Measurements from ENCODE around the gene FILIP1L. TPM values are rescaled to one million over a fixed set of nuclear protein-coding genes. Genes with fewer than 3 reads are reported as not detected.

The FILIP1L gene
- total RNA-seq, 2 donors from 2014 or later: 9.5 to 28.2 TPM

DNA sequence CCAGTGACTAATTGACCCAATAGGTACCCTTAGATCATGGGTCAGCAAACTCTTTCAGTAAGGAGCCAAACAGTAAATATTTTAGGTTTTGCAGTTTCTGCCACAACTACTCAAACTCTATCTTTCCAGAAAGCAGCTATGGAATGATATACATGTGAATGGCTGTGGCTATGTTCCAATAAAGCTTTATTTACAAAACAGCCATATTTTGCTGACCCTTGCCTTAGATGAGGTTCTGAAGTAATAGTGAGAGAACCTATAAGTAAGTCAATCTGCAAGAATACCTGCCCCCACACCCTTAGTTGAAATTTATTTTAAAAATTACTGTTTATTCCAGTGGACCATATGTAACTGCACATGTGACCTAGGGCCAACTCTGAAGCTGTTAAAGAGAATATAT is 162.6 kb downstream of the FILIP1L start:
- no peak for TF ChIP-seq POLR2AphosphoS5 (IDR thresholded peaks at IDR 0.05)
- TF ChIP-seq, protein P1, sequence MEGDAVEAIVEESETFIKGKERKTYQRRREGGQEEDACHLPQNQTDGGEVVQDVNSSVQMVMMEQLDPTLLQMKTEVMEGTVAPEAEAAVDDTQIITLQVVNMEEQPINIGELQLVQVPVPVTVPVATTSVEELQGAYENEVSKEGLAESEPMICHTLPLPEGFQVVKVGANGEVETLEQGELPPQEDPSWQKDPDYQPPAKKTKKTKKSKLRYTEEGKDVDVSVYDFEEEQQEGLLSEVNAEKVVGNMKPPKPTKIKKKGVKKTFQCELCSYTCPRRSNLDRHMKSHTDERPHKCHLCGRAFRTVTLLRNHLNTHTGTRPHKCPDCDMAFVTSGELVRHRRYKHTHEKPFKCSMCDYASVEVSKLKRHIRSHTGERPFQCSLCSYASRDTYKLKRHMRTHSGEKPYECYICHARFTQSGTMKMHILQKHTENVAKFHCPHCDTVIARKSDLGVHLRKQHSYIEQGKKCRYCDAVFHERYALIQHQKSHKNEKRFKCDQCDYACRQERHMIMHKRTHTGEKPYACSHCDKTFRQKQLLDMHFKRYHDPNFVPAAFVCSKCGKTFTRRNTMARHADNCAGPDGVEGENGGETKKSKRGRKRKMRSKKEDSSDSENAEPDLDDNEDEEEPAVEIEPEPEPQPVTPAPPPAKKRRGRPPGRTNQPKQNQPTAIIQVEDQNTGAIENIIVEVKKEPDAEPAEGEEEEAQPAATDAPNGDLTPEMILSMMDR (IDR thresholded peaks at IDR 0.05): no peak
- TF ChIP-seq POLR2A (IDR thresholded peaks at IDR 0.05): no peak
- no peak overlapping the region for H3K27ac ChIP-seq

DNA sequence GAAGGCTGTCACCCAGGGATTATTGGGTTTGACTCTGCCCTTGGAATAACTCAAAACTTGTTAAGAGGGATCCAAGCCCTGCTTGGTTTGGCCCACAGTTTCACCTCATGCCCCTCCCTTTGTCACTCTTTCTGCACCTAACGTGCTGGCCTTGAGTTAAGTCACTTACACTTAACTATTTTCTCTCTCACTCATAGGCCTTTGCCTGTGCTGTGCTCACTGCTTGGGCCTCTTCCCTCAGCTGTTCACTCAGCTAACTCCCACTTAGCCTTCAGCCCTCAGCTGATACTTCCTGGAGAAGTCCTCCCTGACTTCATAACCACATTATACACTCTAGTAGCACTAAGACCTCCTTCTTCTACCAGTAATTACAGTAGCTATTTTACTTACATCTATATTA is 163.4 kb downstream of the FILIP1L start:
- whole genome bisulfite sequencing: 38% methylated on average over 1 of the region's 1 CpG
- intact Hi-C loops (cut with DNase I): no loop called here
- Histone ChIP-seq H3K36me3 (no peaks in the 10 kb centered on the region), H3K27me3 (replicated peaks; ENCODE audit: insufficient read depth) (no peaks in the 10 kb centered on the region), H3K27ac (no peak overlapping the region), H3K9me3 (no peaks in the 10 kb centered on the region), H3K4me3 (no peak overlapping the region), H3K4me1 (replicated peaks) (no peaks in the 10 kb centered on the region)
- DNase-seq (ENCODE audit: low spot score): no peak
- TF ChIP-seq, protein P1 (IDR thresholded peaks at IDR 0.05): no peak

More for the DNA sequence above, 162.6 kb downstream of the FILIP1L start:
- intact Hi-C loops (cut with DNase I): no loop called here
- Histone ChIP-seq H3K9me3 (no peaks in the 10 kb centered on the region), H3K4me1 (replicated peaks) (no peaks in the 10 kb centered on the region), H3K27me3 (replicated peaks; ENCODE audit: insufficient read depth) (no peaks in the 10 kb centered on the region), H3K4me3 (no peak overlapping the region), H3K36me3 (no peaks in the 10 kb centered on the region)
- no peak for DNase-seq (ENCODE audit: low spot score)

DNA sequence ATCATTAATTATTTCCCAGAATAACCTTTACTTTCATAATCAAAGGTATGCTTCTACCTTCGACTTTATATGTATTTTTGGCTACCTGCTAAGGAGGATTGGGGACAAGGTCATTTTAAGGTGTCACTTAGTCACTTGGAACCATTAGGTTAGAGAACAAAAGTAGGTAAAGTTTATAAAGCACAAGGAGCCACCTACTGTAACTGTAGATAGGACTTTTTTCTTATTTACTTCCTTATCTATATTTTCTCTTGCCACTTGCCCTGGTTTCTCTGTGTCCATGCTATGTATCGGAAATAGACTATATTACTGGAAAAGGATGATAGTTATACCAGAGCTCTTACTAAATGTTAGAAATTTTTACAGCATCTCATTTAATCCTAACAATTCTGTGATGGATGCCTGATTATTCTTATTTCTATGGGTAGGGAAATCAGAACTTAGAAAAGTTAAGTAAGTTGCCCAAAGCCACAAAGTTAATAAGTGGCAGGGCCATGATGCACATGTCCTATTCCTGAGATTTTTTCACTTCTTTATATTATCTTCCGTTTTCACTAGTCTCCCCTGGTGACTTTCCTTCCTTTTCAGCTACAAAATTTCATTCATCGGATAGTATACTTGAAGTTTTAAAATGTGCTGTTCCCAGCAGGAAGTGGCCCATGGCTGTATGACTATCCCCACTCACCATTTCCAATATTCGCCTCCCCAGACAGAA is 164.2 kb downstream of the FILIP1L start:
- intact Hi-C loops (cut with DNase I): no loop called here
- TF ChIP-seq, protein P1 (IDR thresholded peaks at IDR 0.05): no peak
- TF ChIP-seq POLR2AphosphoS5 (IDR thresholded peaks at IDR 0.05) (no peak), POLR2A (IDR thresholded peaks at IDR 0.05) (no peak)
- no peaks in the 10 kb centered on the region for H3K4me1 ChIP-seq (replicated peaks)
- no peak overlapping the region for H3K27ac ChIP-seq
- H3K9me3 ChIP-seq: no peaks in the 10 kb centered on the region
- no peaks in the 10 kb centered on the region for H3K36me3 ChIP-seq
- 87% methylated on average over 5 of the region's 5 CpGs for WGBS
- H3K4me3 ChIP-seq: no peak overlapping the region
- DNase-seq (ENCODE audit: low spot score): no peak
- no peaks in the 10 kb centered on the region for H3K27me3 ChIP-seq (replicated peaks; ENCODE audit: insufficient read depth)

DNA sequence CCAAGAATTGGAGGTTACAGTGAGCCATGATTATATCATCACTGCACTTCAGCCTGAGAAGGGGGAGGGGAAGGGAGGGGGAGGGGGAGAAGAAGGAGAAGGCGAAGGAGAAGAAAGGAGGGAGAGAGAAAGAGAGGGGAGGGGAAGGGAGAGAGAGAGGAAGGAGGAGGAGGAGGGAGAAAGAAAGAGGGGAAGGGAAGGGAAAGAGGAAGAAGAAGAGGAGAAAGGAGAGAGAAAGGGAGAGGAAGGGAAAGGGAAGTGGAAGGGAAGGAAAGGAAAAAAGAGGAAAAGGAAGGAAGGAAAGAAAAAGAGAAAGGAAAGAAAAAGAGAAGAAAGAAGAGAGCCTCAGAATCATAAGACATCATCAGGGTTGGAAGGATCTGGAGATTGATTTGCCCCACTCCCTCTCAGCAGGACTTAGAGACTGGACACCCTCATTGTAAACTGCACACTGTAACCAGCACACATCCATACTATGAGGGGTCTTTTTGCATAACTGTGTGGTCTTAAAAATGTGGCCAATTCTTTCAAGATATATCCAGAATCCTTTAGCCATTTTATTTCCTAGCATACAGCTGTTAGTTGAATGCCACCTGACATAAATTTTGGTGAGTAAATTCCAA is 165.7 kb downstream of the FILIP1L start:
- H3K9me3 ChIP-seq: no peaks in the 10 kb centered on the region
- no peak overlapping the region for H3K27ac ChIP-seq
- 91% methylated on average over 1 of the region's 1 CpG for WGBS
- no peaks in the 10 kb centered on the region for H3K4me1 ChIP-seq (replicated peaks)
- no peak overlapping the region for H3K4me3 ChIP-seq
- DNase-seq (ENCODE audit: low spot score): no peak
- TF ChIP-seq POLR2AphosphoS5 (IDR thresholded peaks at IDR 0.05) (no peak), POLR2A (IDR thresholded peaks at IDR 0.05) (no peak)
- TF ChIP-seq, protein P1 (IDR thresholded peaks at IDR 0.05): no peak
- H3K27me3 ChIP-seq (replicated peaks; ENCODE audit: insufficient read depth): no peaks in the 10 kb centered on the region
- intact Hi-C loops (cut with DNase I): no loop called here
- no peaks in the 10 kb centered on the region for H3K36me3 ChIP-seq

DNA sequence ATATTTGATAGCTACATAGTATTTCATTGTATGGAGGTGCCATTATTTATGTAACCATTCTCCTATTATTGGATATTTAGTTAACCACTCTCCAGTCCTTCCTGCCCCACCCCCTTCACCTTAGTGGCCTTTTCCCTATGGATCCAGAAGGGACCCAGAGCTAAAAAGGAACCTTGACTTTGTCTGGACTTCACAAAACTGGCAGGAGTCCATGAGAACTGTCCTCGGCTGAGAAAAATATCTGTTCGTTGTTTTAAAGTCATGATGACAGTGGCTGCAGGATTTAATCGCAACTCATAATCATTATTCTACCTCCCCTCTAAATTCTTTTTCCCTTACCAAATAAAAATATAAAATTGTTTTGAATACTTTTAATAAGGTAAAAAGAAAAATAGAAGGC is 166.9 kb downstream of the FILIP1L start:
- Histone ChIP-seq H3K36me3 (no peaks in the 10 kb centered on the region), H3K9me3 (no peaks in the 10 kb centered on the region), H3K4me1 (replicated peaks) (no peaks in the 10 kb centered on the region), H3K27ac (no peak overlapping the region), H3K4me3 (no peak overlapping the region), H3K27me3 (replicated peaks; ENCODE audit: insufficient read depth) (no peaks in the 10 kb centered on the region)
- WGBS: 76% methylated on average over 3 of the region's 3 CpGs
- TF ChIP-seq POLR2AphosphoS5 (IDR thresholded peaks at IDR 0.05): no peak
- intact Hi-C loops (cut with DNase I): no loop called here
- no peak for DNase-seq (ENCODE audit: low spot score)
